HL-60 (cell line): ENCODE data around the gene HNF4A.

Experiments used
- POLR2AphosphoS5 ChIP-seq: IDR thresholded peaks from 2 replicates; pipeline ENCODE4 v1.6.1; 2012; ENCODE audit warnings: low read depth
- TF ChIP-seq, protein P1 (sequence below): IDR thresholded peaks from one replicate; pipeline ENCODE4 v1.5.1; 2011; ENCODE audit warnings: low read length, control low read depth, inconsistent platforms; ENCODE audit not compliant: insufficient read depth

DNA sequence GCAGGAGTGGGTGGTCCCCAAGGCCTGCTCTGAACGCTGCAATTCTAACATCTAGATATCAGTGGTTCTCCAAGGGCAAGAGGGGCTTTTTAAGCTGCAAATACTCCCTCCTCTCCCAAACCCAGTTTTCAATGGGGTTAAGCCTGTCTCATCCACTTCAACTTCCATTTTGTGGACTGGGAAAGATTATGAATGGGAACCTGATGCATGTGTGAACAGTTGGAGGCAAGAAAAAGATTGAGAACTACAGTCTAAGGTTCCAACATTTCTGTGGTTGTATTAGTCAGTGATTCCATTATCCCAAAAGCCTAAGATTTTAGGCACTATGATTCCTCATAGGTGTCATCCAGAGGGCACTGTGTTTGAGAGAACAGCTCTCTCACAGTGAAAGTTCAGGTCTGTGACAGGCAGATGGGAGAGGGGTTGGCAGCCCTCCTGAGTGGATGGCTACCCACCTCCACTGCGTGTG, 53.7 kb downstream of the HNF4A start:
- TF ChIP-seq, protein P1, sequence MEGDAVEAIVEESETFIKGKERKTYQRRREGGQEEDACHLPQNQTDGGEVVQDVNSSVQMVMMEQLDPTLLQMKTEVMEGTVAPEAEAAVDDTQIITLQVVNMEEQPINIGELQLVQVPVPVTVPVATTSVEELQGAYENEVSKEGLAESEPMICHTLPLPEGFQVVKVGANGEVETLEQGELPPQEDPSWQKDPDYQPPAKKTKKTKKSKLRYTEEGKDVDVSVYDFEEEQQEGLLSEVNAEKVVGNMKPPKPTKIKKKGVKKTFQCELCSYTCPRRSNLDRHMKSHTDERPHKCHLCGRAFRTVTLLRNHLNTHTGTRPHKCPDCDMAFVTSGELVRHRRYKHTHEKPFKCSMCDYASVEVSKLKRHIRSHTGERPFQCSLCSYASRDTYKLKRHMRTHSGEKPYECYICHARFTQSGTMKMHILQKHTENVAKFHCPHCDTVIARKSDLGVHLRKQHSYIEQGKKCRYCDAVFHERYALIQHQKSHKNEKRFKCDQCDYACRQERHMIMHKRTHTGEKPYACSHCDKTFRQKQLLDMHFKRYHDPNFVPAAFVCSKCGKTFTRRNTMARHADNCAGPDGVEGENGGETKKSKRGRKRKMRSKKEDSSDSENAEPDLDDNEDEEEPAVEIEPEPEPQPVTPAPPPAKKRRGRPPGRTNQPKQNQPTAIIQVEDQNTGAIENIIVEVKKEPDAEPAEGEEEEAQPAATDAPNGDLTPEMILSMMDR, result no peak
- no peak for TF ChIP-seq POLR2AphosphoS5
